LNCAP (cell line): Measurements from ENCODE around the gene CEP112.

Experiments used
- TF ChIP-seq, protein P1 (sequence below): fragments of 450-650 bp; IDR thresholded peaks from 2 replicates; pipeline ENCODE4 v1.5.1; 2017; ENCODE audit warnings: mild to moderate bottlenecking

The CEP112 gene

GRCh38 chr17:65677932-65678331 is 514.0 kb downstream of the CEP112 start:
- TF ChIP-seq, protein P1, sequence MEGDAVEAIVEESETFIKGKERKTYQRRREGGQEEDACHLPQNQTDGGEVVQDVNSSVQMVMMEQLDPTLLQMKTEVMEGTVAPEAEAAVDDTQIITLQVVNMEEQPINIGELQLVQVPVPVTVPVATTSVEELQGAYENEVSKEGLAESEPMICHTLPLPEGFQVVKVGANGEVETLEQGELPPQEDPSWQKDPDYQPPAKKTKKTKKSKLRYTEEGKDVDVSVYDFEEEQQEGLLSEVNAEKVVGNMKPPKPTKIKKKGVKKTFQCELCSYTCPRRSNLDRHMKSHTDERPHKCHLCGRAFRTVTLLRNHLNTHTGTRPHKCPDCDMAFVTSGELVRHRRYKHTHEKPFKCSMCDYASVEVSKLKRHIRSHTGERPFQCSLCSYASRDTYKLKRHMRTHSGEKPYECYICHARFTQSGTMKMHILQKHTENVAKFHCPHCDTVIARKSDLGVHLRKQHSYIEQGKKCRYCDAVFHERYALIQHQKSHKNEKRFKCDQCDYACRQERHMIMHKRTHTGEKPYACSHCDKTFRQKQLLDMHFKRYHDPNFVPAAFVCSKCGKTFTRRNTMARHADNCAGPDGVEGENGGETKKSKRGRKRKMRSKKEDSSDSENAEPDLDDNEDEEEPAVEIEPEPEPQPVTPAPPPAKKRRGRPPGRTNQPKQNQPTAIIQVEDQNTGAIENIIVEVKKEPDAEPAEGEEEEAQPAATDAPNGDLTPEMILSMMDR, result no peak

GRCh38 chr17:65674246-65675045 is 517.5 kb downstream of the CEP112 start:
- TF ChIP-seq, protein P1, result no peak

GRCh38 chr17:65670667-65671371 is 521.1 kb downstream of the CEP112 start:
- TF ChIP-seq, protein P1, result no peak

DNA sequence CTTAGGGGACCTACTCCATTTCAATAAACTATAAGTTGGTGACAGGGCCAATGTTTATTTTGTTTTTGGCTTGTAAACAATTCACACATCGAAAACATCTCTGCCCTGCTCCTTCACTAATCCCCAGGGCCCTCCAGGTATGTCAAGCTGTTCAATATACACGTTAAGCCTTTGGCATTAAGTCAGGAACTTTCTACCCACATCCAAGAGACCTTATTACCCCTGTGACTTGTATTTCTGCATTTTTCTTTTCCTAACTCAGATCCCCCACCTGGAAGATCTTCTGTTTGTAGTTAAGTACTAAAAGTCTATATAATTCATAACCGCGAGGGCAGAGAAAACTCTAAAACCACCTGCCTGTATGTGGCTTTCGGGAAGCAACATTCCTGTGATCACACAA is 523.7 kb downstream of the CEP112 start:
- TF ChIP-seq, protein P1, result no peak

DNA sequence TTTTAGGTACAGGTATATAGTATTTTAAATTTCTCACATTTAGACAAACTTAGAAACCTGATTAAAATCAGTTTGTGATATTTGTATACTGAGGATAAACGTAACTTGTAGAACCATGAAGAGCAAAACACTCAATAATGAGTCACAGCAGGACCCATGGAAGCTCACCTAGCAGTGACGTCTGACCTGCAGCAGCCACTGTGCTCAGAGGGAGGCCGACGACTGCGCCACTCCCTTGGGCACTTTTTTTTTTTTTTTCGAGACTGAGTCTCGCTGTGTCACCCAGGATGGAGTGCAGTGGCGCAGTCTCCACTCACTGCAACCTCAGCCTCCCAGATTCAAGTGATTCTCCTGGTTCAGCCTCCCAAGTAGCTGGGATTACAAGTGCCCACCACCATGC is 524.3 kb downstream of the CEP112 start:
- TF ChIP-seq, protein P1, result no peak

- TF ChIP-seq, protein P1, result no peak
These were observed 525.0 kb downstream of the CEP112 start for GRCh38 chr17:65666876-65667321.

DNA sequence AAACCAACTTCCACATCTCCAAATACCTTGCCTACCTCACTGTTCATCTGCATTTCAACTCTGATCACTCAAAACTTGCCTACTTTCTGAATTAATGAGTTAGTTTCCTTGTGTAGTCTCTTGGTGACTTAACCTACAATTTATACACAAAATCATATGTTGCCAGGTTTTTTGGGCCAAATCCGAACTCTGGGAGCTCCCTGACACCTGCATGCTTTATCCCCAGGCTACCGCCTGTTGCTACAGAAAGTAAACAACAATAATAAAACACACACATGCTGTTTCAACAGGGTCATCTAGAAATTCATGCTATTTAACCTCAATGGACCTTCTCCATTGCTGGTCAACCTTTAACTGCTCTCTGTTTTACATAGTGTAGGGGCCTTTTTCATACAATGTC is 526.0 kb downstream of the CEP112 start:
- TF ChIP-seq, protein P1, result no peak
